ENCODE measurements around the gene SLC35B4.
A peak's percentile ranks its signal among the peaks of the same experiment; 100 is the strongest.

The SLC35B4 gene, protein sequence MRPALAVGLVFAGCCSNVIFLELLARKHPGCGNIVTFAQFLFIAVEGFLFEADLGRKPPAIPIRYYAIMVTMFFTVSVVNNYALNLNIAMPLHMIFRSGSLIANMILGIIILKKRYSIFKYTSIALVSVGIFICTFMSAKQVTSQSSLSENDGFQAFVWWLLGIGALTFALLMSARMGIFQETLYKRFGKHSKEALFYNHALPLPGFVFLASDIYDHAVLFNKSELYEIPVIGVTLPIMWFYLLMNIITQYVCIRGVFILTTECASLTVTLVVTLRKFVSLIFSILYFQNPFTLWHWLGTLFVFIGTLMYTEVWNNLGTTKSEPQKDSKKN

DNA sequence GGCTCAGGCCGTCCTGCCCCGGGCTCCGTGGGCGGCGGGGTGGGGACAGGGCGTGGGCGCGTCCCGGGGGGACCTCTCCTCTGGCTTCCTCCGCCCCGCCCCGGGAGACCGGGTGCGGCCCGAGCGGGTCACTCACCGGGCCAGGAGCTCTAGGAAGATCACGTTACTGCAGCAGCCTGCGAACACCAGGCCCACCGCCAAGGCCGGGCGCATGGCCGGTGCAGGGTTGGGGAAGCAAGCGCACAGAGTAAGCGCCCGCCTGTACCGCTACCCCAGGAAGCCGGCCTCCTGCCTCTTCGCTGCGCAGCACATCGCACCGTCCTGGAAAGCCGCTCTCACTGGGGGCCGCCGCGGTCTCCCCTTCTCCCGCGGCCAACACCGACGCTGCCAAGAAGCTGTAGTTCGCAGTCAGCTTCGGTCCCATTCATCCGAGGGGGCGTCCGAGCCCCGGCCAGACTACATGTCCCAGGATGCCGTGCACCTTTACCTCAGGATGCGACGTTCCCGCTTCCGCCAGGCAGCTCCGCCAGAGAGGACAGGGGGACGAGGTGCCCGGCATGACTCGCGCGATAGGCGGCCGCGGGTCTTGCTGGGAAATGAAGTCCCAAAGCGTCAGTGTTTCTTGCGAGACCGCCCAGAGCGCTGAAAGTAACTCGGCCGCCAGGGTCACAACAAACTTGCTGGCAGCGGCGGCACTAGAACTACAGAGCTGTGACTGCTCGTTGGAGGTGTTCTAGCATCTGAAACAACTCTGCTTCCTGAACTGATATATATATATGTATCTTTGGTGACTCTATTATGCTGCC, at the start of gene SLC35B4:
TSS of gene SLC35B4 (minus strand) at position 392 of the 806 bp plus-strand sequence. CDS start at position 213, 179 bp downstream.
- DNase-seq: peak; percentile 61 to 99 (median 96)

DNA sequence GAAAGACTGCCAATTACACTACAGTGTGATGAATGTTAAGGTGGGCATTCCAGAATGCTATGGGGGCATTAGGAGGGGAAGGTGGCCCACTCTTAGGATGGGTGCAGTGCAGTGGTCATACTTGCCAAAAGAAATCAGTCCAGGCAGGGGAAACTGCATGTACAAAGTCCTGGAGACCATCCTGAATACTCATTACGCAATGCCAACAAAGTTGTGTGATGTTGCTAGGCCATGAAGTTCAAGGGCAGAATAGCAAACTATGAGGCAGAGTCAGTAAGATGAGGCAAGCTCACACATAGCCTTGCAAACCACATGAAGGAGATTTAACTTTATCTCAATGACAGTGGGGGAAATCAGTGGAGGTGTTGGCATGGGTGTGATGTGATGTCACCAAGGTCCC, 49.8 kb upstream of the SLC35B4 start:
- DNase-seq: no peak

DNA sequence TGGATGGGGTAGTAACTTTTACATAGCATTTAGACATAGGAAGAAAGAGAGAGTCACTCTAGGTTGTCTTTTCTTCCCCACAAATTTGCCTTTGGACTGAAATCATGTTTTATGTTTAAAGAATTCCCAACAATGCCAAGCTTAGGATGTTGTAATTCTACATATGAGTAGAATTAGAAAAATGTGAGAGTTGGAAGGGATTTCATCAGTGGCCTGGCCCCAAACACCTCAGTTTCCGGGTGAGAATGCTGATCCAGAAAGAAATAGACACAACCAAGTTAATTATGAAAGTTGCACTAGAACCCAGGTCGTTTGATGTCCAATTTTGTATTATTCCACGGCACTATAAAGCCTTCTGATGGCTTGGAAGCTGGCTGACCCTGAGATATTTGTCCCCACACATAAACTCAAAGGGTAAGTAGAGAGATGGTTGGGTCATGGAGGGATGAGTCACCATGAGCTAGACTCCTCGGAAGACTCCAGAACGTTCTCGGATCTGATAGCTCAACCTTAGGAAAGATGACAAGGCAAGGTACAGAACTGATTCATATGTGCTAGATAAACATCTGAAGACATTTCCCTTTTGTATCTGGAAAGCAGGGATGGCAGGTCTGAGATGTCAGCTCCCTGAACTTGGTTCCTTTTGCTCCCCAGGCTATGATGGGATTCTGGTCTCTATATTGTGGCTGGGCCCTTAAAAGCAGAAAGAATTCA, 48.8 kb upstream of the SLC35B4 start:
- DNase-seq: no peak

DNA sequence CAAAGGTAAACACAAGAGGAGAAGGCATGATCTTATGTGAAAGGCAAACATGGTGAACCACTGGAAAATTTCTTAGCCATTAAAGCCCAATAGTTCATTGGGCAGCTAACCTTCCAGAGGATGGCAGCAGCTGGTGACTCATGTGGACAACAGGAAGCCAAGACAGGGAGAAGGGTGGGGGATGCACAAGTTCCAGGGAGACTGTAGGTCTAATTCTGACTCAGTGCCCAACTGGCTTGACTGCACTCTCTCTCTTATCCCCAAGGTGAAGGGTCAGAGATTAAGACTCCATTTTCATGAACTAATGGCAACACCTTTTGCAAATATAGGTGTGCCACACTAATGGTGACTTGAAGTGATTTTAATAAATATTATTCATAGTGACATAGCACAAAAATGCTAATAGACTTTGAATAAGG, 47.9 kb upstream of the SLC35B4 start:
- no peak for DNase-seq

GRCh38 chr7:134362587-134363483, 46.1 kb upstream of the SLC35B4 start:
- DNase-seq: no peak

- no peak for DNase-seq
Observed at GRCh38 chr7:134359787-134360432, 43.2 kb upstream of the SLC35B4 start.

DNA sequence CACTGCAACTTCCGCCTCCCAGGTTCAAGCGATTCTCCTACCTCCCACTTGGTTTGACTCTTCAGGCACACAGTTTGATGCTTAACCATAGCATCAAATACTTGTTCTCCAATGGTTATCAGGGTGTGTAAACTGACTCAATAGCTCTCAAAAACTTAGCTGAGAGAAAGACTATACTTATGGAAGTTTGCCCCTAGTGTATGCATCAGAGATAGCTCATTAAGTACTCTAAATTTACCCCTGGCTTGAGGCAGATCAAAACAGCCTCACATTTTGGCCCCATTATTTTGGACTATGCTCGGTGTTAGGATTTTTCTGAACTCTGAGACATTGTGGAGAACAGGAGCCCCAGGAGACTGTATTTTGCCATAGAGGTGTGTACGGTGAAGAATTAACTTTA, 40.8 kb upstream of the SLC35B4 start:
- DNase-seq: no peak

- DNase-seq: no peak
Observed at GRCh38 chr7:134356421-134356936, 39.7 kb upstream of the SLC35B4 start.

DNA sequence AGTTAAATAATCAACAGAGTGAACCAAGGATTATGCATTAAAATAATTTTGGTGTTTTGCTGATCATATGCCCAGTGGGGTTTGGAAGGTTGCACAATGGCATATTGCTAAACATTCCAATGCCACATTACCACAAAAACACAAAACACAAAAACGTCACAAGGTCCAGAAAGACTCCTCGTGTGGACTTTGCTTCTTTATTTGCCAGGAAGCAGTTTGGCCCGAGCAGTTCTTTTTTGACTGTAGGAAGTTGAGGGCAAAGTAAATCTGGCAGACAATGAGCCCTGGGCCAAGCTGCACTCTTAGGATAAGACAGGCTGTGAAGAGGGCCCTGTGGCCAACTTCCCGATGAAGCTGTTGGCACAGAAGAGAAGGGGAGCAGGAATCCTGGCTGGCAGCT, 39.2 kb upstream of the SLC35B4 start:
- DNase-seq: peak in 3 of 56 donors; percentile 1 to 19 (median 7)

DNA sequence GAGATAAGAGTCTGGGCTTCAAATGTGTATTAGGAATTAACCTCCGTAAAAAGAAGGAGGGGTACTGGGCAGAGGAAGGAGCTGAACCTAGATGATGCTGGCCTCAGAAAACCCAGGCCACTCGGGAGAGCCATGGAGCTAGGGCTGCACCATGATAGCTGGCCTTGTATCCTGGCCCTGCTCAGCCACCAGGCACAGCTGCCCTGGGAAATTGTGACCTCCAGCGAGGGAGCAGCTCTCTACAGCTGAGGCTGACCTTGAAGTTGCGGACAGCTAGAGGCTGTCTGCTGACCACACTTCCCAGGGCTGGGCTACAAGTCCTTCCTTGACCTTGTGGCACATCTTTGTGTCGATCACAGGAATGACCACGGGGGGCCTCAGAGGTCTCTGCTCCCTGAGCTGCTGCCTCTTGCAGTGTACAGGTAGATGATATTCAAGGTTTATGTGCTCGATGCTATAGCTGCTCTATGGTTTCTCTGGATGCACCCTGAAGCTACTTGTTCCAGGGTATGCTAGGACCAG, 38.3 kb upstream of the SLC35B4 start:
- DNase-seq: no peak

- DNase-seq: no peak
Observed at GRCh38 chr7:134353411-134353810, 36.7 kb upstream of the SLC35B4 start.

- DNase-seq: peak in 36 of 56 donors; percentile 2 to 86 (median 32)
Observed at GRCh38 chr7:134351424-134351823, 34.7 kb upstream of the SLC35B4 start.

GRCh38 chr7:134350709-134351108, 34.0 kb upstream of the SLC35B4 start:
- DNase-seq: no peak

DNA sequence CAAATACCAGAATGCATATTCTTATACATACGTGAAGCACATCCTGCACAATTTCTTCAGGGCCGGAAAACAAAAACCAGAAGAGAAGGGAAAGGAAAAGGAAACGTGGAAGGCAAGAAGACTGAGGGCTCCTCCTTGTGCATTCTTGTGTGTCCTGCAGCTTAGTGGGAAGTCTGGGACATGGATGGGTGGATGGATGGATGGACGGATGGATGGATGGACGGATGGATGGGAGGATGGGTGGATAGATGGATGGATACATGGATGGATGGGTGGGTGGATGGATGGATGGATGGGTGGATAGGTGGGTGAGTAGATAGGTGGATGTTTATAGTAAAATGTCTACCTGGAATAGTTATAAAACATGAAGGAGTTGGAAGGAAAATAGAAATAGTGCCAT, 30.8 kb upstream of the SLC35B4 start:
- no peak for DNase-seq

GRCh38 chr7:134343796-134344195, 27.1 kb upstream of the SLC35B4 start:
- DNase-seq: no peak

GRCh38 chr7:134343136-134343535, 26.4 kb upstream of the SLC35B4 start:
- no peak for DNase-seq

- DNase-seq: no peak
Observed at GRCh38 chr7:134339475-134339874, 22.7 kb upstream of the SLC35B4 start.

DNA sequence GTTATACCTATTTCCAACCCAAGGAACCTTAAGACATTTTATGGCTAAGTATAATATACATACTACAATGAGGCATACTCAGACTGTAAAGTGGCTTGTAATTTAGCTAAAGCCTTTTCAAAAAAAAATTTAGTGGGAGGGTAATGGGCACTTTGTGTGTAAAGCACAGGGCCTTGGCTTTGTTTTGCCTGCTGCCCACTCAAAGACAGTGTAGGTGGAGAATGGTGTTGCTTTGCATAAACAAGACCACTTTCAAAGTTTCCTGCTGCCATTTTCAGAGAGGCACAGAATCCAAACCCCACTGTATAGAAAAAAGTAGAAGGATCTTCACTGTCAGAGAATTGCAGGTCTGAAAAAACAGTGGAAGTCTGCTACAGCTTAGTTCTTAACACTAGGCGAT, 21.2 kb upstream of the SLC35B4 start:
- DNase-seq: no peak

DNA sequence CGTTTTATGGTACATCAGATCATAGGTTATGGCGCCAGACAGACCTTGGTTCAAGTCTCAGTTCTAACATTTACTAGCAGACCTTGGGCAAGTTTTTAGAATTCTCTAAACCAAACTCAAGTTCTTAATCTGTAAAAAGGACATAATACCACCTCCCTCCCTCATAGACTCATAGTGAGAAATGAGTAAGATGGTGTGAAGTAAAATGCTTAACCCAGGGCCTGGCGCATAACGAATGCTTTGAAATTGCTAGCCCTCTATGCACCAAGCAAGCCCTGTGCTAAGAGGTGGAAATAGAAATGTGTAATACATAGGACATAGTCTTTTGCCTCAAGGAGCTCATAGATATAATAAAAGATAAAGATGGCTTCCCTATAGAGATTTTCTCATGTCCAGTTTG, 17.7 kb upstream of the SLC35B4 start:
- DNase-seq: no peak

DNA sequence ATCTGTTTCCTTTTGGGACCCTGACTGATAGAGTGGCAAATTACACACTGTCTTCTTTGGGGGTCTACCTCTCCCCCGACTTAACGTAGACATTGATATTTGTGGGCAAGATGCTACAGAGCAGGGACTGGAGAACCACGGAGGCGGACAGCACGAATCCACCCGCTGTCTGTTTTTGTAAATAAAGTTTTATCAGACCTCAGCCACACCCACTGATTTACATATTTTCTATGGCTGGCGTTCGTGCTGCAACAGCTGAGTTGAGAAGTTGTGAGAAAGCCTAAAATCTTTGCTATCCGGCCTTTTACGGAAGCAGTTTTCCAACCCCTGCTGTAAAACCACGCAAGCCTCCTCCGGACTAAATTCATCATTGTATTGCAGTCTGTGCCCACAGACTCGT, 17.2 kb upstream of the SLC35B4 start:
- no peak for DNase-seq

All from amygdala (tissue), 56 donors.